Liver (tissue), 9 donors: ENCODE results near the gene ATG9B. TPM values are rescaled to one million over a fixed set of nuclear protein-coding genes. Genes with fewer than 3 reads are reported as not detected.

ENCODE experiments used
- DNase-seq: peaks from one replicate; pipeline ENCODE4 v3.0.0-alpha.2; 2017; ENCODE audit warnings: low spot score
- H3K27ac ChIP-seq, 2 donors: one replicate each; pipeline ENCODE4 v1.7.0; 2013; ENCODE audit warnings: inconsistent platforms in 2 of 2, low read length in 2 of 2, control low read depth in 1 of 2, low read depth in 1 of 2, mild to moderate bottlenecking in 1 of 2
- H3K27me3 ChIP-seq, 4 donors: one replicate each; pipeline versions ENCODE4 v1.6.1 to v1.7.0; 2013; ENCODE audit warnings: low read length in 3 of 4, inconsistent platforms in 1 of 4, mild to moderate bottlenecking in 1 of 4, moderate library complexity in 1 of 4; ENCODE audit not compliant: control insufficient read depth in 4 of 4, insufficient read depth in 4 of 4
- H3K36me3 ChIP-seq, 4 donors: one replicate each; pipeline versions ENCODE4 v1.6.1 to v1.7.0; 2013; ENCODE audit warnings: low read length in 3 of 4, mild to moderate bottlenecking in 3 of 4, low read depth in 1 of 4, moderate library complexity in 1 of 4; ENCODE audit not compliant: control insufficient read depth in 4 of 4, insufficient read depth in 3 of 4
- H3K4me1 ChIP-seq, 4 donors: one replicate each; pipeline versions ENCODE4 v1.6.1 to v1.7.0; 2013; ENCODE audit warnings: low read length in 3 of 4, mild to moderate bottlenecking in 3 of 4, moderate library complexity in 1 of 4; ENCODE audit not compliant: control insufficient read depth in 4 of 4, insufficient read depth in 4 of 4
- H3K4me3 ChIP-seq, 3 donors: one replicate each; pipeline versions ENCODE4 v1.6.1 to v1.7.0; 2013; ENCODE audit warnings: low read length in 3 of 3, control low read depth in 1 of 3, low read depth in 1 of 3, mild to moderate bottlenecking in 1 of 3
- H3K9ac ChIP-seq, 2 donors: one replicate each; pipeline ENCODE4 v1.7.0; 2013; ENCODE audit warnings: low read length in 2 of 2, mild to moderate bottlenecking in 2 of 2, moderate library complexity in 2 of 2, control low read depth in 1 of 2, low read depth in 1 of 2
- H3K9me3 ChIP-seq, 4 donors: one replicate each; pipeline versions ENCODE4 v1.6.1 to v1.7.0; 2013; ENCODE audit warnings: low read length in 3 of 4; ENCODE audit not compliant: control insufficient read depth in 4 of 4
- EGR1 ChIP-seq, 2 donors: IDR thresholded peaks; 2 replicates each; pipeline ENCODE4 v1.6.1; 2016 to 2018; ENCODE audit warnings: antibody characterized with exemption in 2 of 2, low read depth in 2 of 2
- FOXA1 ChIP-seq: IDR thresholded peaks from 2 replicates; pipeline ENCODE4 v1.6.1; 2016; ENCODE audit warnings: antibody characterized with exemption
- FOXA2 ChIP-seq: IDR thresholded peaks from 2 replicates; pipeline ENCODE4 v1.6.1; 2016; ENCODE audit warnings: antibody characterized with exemption
- GABPA ChIP-seq, 2 donors: IDR thresholded peaks in 1 of 2; conservative IDR thresholded peaks in 1 of 2; 2 replicates each; pipeline ENCODE4 v1.6.1; 2016; ENCODE audit warnings: antibody characterized with exemption in 2 of 2, mild to moderate bottlenecking in 1 of 2, moderate library complexity in 1 of 2
- HNF4A ChIP-seq, 2 donors: conservative IDR thresholded peaks; 2 replicates each; pipeline ENCODE4 v1.6.1; 2016; ENCODE audit warnings: antibody characterized with exemption in 2 of 2, mild to moderate bottlenecking in 2 of 2
- HNF4G ChIP-seq: IDR thresholded peaks from 2 replicates; pipeline ENCODE4 v1.6.1; 2016; ENCODE audit warnings: antibody characterized with exemption
- JUND ChIP-seq, 2 donors: IDR thresholded peaks; 2 replicates each; pipeline ENCODE4 v1.6.1; 2016; ENCODE audit warnings: antibody characterized with exemption in 2 of 2
- NR2F2 ChIP-seq: IDR thresholded peaks from 2 replicates; pipeline ENCODE4 v1.6.1; 2016; ENCODE audit warnings: antibody characterized with exemption
- RAD21 ChIP-seq, 2 donors: IDR thresholded peaks; 2 replicates each; pipeline ENCODE4 v1.6.1; 2016; ENCODE audit warnings: antibody characterized with exemption in 2 of 2, mild to moderate bottlenecking in 2 of 2
- RXRA ChIP-seq, 2 donors: IDR thresholded peaks; 2 replicates each; pipeline ENCODE4 v1.6.1; 2017 to 2018; ENCODE audit warnings: antibody characterized with exemption in 2 of 2, mild to moderate bottlenecking in 1 of 2
- SP1 ChIP-seq: IDR thresholded peaks from 2 replicates; pipeline ENCODE4 v1.6.1; 2018; ENCODE audit warnings: antibody characterized with exemption, mild to moderate bottlenecking
- TAF1 ChIP-seq: conservative IDR thresholded peaks from 2 replicates; pipeline ENCODE4 v1.6.1; 2016; ENCODE audit warnings: antibody characterized with exemption, mild to moderate bottlenecking
- YY1 ChIP-seq: IDR thresholded peaks from 2 replicates; pipeline ENCODE4 v1.6.1; 2016; ENCODE audit warnings: antibody characterized with exemption, mild to moderate bottlenecking
- ZBTB33 ChIP-seq: IDR thresholded peaks from 2 replicates; pipeline ENCODE4 v1.6.1; 2016; ENCODE audit warnings: antibody characterized with exemption
- WGBS: extraction: QIAGEN DNeasy Blood & Tissue Kit; methylation state at CpG from one replicate; pipeline ENCODE4 v1.1.7; 2013; 5-methylcytosine and 5-hydroxymethylcytosine counted together
- polyA plus RNA-seq, 2 donors: library from polyadenylated mRNA; stranded (reverse) in 1 of 2; unstranded in 1 of 2; fragments of 200-250 nt in 1 of 2; fragments of >200 nt in 1 of 2; fragmentation: Nextera tagmentation in 1 of 2; extraction: Ambion mirVana in 1 of 2; gene quantifications; one replicate each; pipeline versions ENCODE4 v1.2.1 to v1.2.3, GENCODE V29; 2013 to 2015
- total RNA-seq, 2 donors: library from RNA; depleted of rRNA; stranded (reverse); fragments of >200 nt; gene quantifications; one replicate each; pipeline ENCODE4 v1.2.3, GENCODE V29; 2014
- TF ChIP-seq, protein P1 (sequence below): fragments of 150-350 bp; IDR thresholded peaks from 2 replicates; pipeline ENCODE4 v1.5.1; 2017; ENCODE audit warnings: improper control_type of control experiment, low read depth, low read length; ENCODE audit not compliant: missing input control
- TF ChIP-seq, protein P2 (sequence below): IDR thresholded peaks from 2 replicates; pipeline ENCODE4 v1.6.1; 2016; ENCODE audit warnings: antibody characterized with exemption
- TF ChIP-seq, protein P3 (sequence below): IDR thresholded peaks from 2 replicates; pipeline ENCODE4 v1.6.1; 2016; ENCODE audit warnings: antibody characterized with exemption, mild to moderate bottlenecking
- TF ChIP-seq, protein P4 (sequence below): IDR thresholded peaks from 2 replicates; pipeline ENCODE4 v1.6.1; 2016; ENCODE audit warnings: antibody characterized with exemption
- donor health status: healthy.
- donor health status: healthy.
- donor health status: healthy.
- donor health status: healthy.
- donor health status: healthy.

The ATG9B gene
- total and polyA plus RNA-seq, 4 donors, result 0.61 TPM; not detected in 3

DNA sequence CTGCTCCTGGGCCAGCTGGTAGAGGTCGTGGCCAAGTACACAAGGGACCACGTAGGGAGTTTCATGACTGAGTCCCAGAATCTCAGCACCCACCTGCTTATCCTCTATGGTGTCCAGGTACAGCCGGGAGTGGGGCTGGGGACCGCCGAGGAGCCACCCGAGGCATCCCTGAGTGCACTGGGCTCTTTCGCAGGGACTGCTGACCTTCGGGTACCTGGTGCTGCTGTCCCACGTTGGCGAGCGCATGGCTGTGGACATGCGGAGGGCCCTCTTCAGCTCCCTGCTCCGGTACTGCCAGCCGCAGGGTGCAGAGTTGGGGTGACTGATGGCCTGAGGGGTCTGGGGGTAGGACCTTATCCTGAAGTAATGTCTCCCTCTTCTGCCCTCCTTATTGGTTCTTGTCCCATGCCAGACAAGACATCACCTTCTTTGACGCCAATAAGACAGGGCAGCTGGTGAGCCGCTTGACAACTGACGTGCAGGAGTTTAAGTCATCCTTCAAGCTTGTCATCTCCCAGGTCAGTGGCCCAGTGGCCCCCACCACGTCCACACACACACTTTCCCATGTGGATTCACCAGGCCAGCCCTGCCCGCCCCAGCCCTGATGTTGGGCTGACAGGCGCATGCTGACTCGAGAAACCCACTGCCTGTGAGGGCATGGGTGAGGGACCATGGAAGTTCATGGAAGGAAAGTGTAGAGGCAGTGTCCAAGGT is 10.2 kb upstream of the ATG9B start:
- TF ChIP-seq, protein P1, sequence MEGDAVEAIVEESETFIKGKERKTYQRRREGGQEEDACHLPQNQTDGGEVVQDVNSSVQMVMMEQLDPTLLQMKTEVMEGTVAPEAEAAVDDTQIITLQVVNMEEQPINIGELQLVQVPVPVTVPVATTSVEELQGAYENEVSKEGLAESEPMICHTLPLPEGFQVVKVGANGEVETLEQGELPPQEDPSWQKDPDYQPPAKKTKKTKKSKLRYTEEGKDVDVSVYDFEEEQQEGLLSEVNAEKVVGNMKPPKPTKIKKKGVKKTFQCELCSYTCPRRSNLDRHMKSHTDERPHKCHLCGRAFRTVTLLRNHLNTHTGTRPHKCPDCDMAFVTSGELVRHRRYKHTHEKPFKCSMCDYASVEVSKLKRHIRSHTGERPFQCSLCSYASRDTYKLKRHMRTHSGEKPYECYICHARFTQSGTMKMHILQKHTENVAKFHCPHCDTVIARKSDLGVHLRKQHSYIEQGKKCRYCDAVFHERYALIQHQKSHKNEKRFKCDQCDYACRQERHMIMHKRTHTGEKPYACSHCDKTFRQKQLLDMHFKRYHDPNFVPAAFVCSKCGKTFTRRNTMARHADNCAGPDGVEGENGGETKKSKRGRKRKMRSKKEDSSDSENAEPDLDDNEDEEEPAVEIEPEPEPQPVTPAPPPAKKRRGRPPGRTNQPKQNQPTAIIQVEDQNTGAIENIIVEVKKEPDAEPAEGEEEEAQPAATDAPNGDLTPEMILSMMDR, result no peak
- no peak for TF ChIP-seq FOXA2
- no peak for TF ChIP-seq ZBTB33
- no peak for TF ChIP-seq GABPA (IDR thresholded peaks at IDR 0.05 in 1 of 2, conservative IDR thresholded peaks at IDR 0.05 in 1 of 2)
- TF ChIP-seq RAD21 (IDR thresholded peaks at IDR 0.05), result no peak
- TF ChIP-seq SP1, result no peak
- TF ChIP-seq, protein P2, sequence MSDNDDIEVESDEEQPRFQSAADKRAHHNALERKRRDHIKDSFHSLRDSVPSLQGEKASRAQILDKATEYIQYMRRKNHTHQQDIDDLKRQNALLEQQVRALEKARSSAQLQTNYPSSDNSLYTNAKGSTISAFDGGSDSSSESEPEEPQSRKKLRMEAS, result no peak
- no peak for TF ChIP-seq JUND (IDR thresholded peaks at IDR 0.05)
- TF ChIP-seq, protein P3, sequence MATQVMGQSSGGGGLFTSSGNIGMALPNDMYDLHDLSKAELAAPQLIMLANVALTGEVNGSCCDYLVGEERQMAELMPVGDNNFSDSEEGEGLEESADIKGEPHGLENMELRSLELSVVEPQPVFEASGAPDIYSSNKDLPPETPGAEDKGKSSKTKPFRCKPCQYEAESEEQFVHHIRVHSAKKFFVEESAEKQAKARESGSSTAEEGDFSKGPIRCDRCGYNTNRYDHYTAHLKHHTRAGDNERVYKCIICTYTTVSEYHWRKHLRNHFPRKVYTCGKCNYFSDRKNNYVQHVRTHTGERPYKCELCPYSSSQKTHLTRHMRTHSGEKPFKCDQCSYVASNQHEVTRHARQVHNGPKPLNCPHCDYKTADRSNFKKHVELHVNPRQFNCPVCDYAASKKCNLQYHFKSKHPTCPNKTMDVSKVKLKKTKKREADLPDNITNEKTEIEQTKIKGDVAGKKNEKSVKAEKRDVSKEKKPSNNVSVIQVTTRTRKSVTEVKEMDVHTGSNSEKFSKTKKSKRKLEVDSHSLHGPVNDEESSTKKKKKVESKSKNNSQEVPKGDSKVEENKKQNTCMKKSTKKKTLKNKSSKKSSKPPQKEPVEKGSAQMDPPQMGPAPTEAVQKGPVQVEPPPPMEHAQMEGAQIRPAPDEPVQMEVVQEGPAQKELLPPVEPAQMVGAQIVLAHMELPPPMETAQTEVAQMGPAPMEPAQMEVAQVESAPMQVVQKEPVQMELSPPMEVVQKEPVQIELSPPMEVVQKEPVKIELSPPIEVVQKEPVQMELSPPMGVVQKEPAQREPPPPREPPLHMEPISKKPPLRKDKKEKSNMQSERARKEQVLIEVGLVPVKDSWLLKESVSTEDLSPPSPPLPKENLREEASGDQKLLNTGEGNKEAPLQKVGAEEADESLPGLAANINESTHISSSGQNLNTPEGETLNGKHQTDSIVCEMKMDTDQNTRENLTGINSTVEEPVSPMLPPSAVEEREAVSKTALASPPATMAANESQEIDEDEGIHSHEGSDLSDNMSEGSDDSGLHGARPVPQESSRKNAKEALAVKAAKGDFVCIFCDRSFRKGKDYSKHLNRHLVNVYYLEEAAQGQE, result no peak
- no peak for TF ChIP-seq NR2F2
- TF ChIP-seq, protein P4, sequence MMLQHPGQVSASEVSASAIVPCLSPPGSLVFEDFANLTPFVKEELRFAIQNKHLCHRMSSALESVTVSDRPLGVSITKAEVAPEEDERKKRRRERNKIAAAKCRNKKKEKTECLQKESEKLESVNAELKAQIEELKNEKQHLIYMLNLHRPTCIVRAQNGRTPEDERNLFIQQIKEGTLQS, result no peak
- TF ChIP-seq EGR1 (IDR thresholded peaks at IDR 0.05; ENCODE audit: low read depth in 2 of 2), result no peak
- Histone ChIP-seq H3K27me3 (no peaks in the 10 kb centered on the region), H3K36me3 (peaks cover 0 to 22% (median 5%) of the 10 kb centered on the region in 4 donors), H3K4me1 (peaks cover 0 to 5% (median 0%) of the 10 kb centered on the region in 4 donors), H3K9ac (no peak overlapping the region), H3K4me3 (no peak overlapping the region), H3K9me3 (no peaks in the 10 kb centered on the region), H3K27ac (no peak overlapping the region)
- 94% methylated on average over 21 of the region's 21 CpGs for WGBS
- no peak for DNase-seq

DNA sequence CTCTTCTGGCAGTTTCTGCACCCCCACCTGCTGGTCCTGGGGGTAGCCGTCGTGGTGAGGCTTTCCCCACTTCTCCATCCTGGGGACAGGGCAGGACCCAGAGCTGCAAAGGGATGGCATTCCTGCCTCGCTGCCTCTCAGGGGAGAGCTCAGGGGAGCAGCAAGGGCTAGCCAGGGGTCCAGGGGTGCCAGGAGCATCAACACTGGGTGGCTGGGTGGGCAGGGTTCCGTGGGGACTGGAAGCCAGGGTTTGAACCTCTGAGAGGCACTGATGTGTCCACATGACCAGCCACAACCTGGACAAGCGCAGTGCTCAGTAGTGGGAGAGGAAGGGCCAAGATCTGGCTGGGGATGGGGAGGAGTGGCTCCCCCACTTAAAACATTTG is 9.6 kb upstream of the ATG9B start:
- Histone ChIP-seq H3K27me3 (no peaks in the 10 kb centered on the region), H3K4me1 (peaks cover 4 to 7% (median 4%) of the 10 kb centered on the region in 4 donors), H3K27ac (no peak overlapping the region), H3K9me3 (no peaks in the 10 kb centered on the region), H3K4me3 (no peak overlapping the region), H3K36me3 (peaks cover 0 to 22% (median 5%) of the 10 kb centered on the region in 4 donors), H3K9ac (no peak overlapping the region)
- DNase-seq, result no peak
- 92% methylated on average over 5 of the region's 5 CpGs for WGBS
- TF ChIP-seq YY1 (no peak), SP1 (no peak), HNF4G (no peak), FOXA1 (no peak), JUND (IDR thresholded peaks at IDR 0.05) (no peak), FOXA2 (no peak), RXRA (IDR thresholded peaks at IDR 0.05) (no peak), HNF4A (conservative IDR thresholded peaks at IDR 0.05) (no peak), NR2F2 (no peak), TAF1 (no peak)
- TF ChIP-seq, protein P2, result no peak
- TF ChIP-seq, protein P3, result no peak
